H1 (cell line): ENCODE data around the gene ASTN2.

Source experiments
- BACH1 ChIP-seq: IDR thresholded peaks from 2 replicates; pipeline ENCODE4 v1.6.1; 2012; ENCODE audit warnings: low read length, improper control_type of control experiment
- BRCA1 ChIP-seq: IDR thresholded peaks from 2 replicates; pipeline ENCODE4 v1.6.1; 2012; ENCODE audit warnings: low read depth, low read length, improper control_type of control experiment
- CHD1 ChIP-seq: IDR thresholded peaks from 2 replicates; pipeline ENCODE4 v1.6.1; 2012; ENCODE audit warnings: low read depth, low read length, improper control_type of control experiment
- EP300 ChIP-seq, 2 experiments: IDR thresholded peaks; 1 replicate in 1 of 2; 2 replicates in 1 of 2; pipeline ENCODE4 v1.6.1; 2011 to 2012; ENCODE audit warnings: low read depth in 2 of 2, low read length in 2 of 2, mild to moderate bottlenecking in 2 of 2, borderline replicate concordance in 1 of 2, inconsistent platforms in 1 of 2, moderate library complexity in 1 of 2
- GABPA ChIP-seq: IDR thresholded peaks from 2 replicates; pipeline ENCODE4 v1.6.1; 2011; ENCODE audit warnings: mild to moderate bottlenecking, low read length, moderate library complexity, borderline replicate concordance; ENCODE audit not compliant: insufficient read depth
- NRF1 ChIP-seq: IDR thresholded peaks from 2 replicates; pipeline ENCODE4 v1.6.1; 2011; ENCODE audit warnings: mild to moderate bottlenecking, low read depth, low read length, improper control_type of control experiment
- PHF8 ChIP-seq: fragments of 200-600 bp; sonication (generic); conservative IDR thresholded peaks from 2 replicates; pipeline ENCODE4 v1.7.1; 2012; ENCODE audit warnings: low read depth, mild to moderate bottlenecking, inconsistent platforms, low read length, moderate library complexity
- RAD21 ChIP-seq, 2 experiments: IDR thresholded peaks in 1 of 2; conservative IDR thresholded peaks in 1 of 2; 2 replicates each; pipeline ENCODE4 v1.6.1; 2011; ENCODE audit warnings: low read depth in 2 of 2, low read length in 2 of 2, improper control_type of control experiment in 1 of 2, inconsistent platforms in 1 of 2, mild to moderate bottlenecking in 1 of 2, moderate library complexity in 1 of 2
- SIN3A ChIP-seq, 2 experiments: IDR thresholded peaks in 1 of 2; conservative IDR thresholded peaks in 1 of 2; 2 replicates each; pipeline ENCODE4 v1.6.1; 2011 to 2012; ENCODE audit warnings: low read length in 2 of 2, improper control_type of control experiment in 1 of 2, low read depth in 1 of 2, mild to moderate bottlenecking in 1 of 2
- SUZ12 ChIP-seq: fragments of 200-600 bp; sonication (generic); IDR thresholded peaks from 2 replicates; pipeline ENCODE4 v1.6.1; 2012; ENCODE audit warnings: mild to moderate bottlenecking, inconsistent platforms, low read length, moderate library complexity, mixed read lengths
- TEAD4 ChIP-seq: IDR thresholded peaks from 2 replicates; pipeline ENCODE4 v1.6.1; 2012; ENCODE audit warnings: low read depth, low read length, inconsistent platforms, mixed read lengths
- YY1 ChIP-seq: IDR thresholded peaks from 2 replicates; pipeline ENCODE4 v1.6.1; 2011; ENCODE audit warnings: low read depth, mild to moderate bottlenecking, low read length
- TF ChIP-seq, protein P1 (sequence below), 3 experiments: IDR thresholded peaks; 1 replicate in 2 of 3; 2 replicates in 1 of 3; pipeline versions ENCODE4 v1.5.1 to v1.6.1; 2011; ENCODE audit warnings: low read length in 3 of 3, mild to moderate bottlenecking in 3 of 3, inconsistent platforms in 2 of 3, low read depth in 1 of 3, moderate library complexity in 1 of 3; ENCODE audit not compliant: insufficient read depth in 1 of 3; ENCODE audit errors: control extremely low read depth in 1 of 3

DNA sequence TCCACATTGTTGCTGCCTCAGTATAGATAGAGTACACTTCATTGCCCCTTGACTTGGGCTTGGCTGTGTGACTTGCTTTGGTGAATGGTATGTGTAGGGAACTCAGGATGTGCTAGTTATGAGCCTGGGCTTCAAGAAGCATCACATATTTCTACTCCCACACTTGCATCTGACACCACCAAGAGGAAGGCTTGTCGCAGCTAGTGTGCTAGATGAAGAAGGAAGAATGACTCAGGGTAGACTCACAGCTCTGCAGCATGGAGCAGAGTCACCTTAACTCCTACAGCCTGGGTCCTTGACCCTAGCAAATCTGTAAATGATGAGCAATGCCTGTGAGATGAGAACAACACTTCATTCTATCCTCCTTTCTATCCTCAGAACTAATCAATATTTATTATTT lies 261.8 kb downstream of the ASTN2 start:
- TF ChIP-seq CHD1 (no peak), SIN3A (conservative IDR thresholded peaks at IDR 0.05 in 1 of 2, IDR thresholded peaks at IDR 0.05 in 1 of 2; ENCODE audit: low read depth in 1 of 2, low read length in 2 of 2) (no peak), RAD21 (IDR thresholded peaks at IDR 0.05 in 1 of 2, conservative IDR thresholded peaks at IDR 0.05 in 1 of 2; ENCODE audit: low read depth in 2 of 2, low read length in 2 of 2) (no peak), PHF8 (no peak), SUZ12 (no peak), TEAD4 (no peak), EP300 (IDR thresholded peaks at IDR 0.05; ENCODE audit: borderline replicate concordance in 1 of 2, low read depth in 2 of 2, low read length in 2 of 2) (no peak), NRF1 (no peak), YY1 (no peak), BRCA1 (no peak), BACH1 (no peak), GABPA (no peak)
- TF ChIP-seq, protein P1, sequence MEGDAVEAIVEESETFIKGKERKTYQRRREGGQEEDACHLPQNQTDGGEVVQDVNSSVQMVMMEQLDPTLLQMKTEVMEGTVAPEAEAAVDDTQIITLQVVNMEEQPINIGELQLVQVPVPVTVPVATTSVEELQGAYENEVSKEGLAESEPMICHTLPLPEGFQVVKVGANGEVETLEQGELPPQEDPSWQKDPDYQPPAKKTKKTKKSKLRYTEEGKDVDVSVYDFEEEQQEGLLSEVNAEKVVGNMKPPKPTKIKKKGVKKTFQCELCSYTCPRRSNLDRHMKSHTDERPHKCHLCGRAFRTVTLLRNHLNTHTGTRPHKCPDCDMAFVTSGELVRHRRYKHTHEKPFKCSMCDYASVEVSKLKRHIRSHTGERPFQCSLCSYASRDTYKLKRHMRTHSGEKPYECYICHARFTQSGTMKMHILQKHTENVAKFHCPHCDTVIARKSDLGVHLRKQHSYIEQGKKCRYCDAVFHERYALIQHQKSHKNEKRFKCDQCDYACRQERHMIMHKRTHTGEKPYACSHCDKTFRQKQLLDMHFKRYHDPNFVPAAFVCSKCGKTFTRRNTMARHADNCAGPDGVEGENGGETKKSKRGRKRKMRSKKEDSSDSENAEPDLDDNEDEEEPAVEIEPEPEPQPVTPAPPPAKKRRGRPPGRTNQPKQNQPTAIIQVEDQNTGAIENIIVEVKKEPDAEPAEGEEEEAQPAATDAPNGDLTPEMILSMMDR (IDR thresholded peaks at IDR 0.05; ENCODE audit: control extremely low read depth in 1 of 3, insufficient read depth in 1 of 3, low read depth in 1 of 3, low read length in 3 of 3) = no peak
